Renal pelvis (tissue), 3 donors: Measurements from ENCODE around the gene GJC3. TPM values are rescaled to one million over a fixed set of nuclear protein-coding genes. Genes with fewer than 3 reads are reported as not detected.

Source experiments
- polyA plus RNA-seq, 3 donors: library from polyadenylated mRNA; unstranded; fragments of 120-200 nt; gene quantifications; one replicate each; pipeline ENCODE4 v1.2.1, GENCODE V29; 2013; ENCODE audit not compliant: insufficient read length in 3 of 3

GJC3 gene
- polyA plus RNA-seq, 3 donors = 0.86 to 1.7 (median 0.95) TPM

Other genes starting within 250 kb of the GJC3 start
- 1 to 10 TPM; 1.5 to 2.7 (median 2.2) TPM for gene CYP3A5, start 249.6 kb downstream of the GJC3 start, polyA plus RNA-seq
- under 1 TPM; 0.16 to 0.53 (median 0.43) TPM for gene CYP3A7, start 194.4 kb downstream of the GJC3 start, polyA plus RNA-seq
- under 1 TPM; 0.20 to 0.49 (median 0.36) TPM for gene CYP3A4, start 145.4 kb downstream of the GJC3 start, polyA plus RNA-seq
- gene CYP3A43, start 101.6 kb downstream of the GJC3 start, polyA plus RNA-seq = under 1 TPM; 0.14 to 0.95 (median 0.73) TPM
- gene OR2AE1, start 52.6 kb downstream of the GJC3 start, polyA plus RNA-seq = under 1 TPM in 1 of 3 donors, not detected in 2; 0.27 TPM
- gene TRIM4, start 10.1 kb downstream of the GJC3 start, polyA plus RNA-seq = 10 to 100 TPM; 30.1 to 39.5 (median 31.1) TPM
- gene AZGP1, start 46.4 kb upstream of the GJC3 start, polyA plus RNA-seq = 10 to 100 TPM; 62.6 to 70.1 (median 68.7) TPM
- 10 to 100 TPM; 42.4 to 68.8 (median 63.1) TPM for gene ZKSCAN1, start 86.0 kb upstream of the GJC3 start, polyA plus RNA-seq
- 10 to 100 TPM; 22.8 to 27.1 (median 23.3) TPM for gene ZSCAN21, start 120.2 kb upstream of the GJC3 start, polyA plus RNA-seq
- 10 to 100 TPM; 50.5 to 58.6 (median 57.8) TPM for gene ZNF3, start 152.1 kb upstream of the GJC3 start, polyA plus RNA-seq
- 100 to 1,000 TPM; 133 to 137 (median 135) TPM for gene COPS6, start 159.3 kb upstream of the GJC3 start, polyA plus RNA-seq
- gene MCM7, start 171.8 kb upstream of the GJC3 start, polyA plus RNA-seq = 100 to 1,000 TPM; 166 to 180 (median 170) TPM
- gene AP4M1, start 172.0 kb upstream of the GJC3 start, polyA plus RNA-seq = 10 to 100 TPM; 33.4 to 39.4 (median 39.0) TPM
- 10 to 100 TPM; 65.8 to 72.3 (median 69.2) TPM for gene TAF6, start 189.7 kb upstream of the GJC3 start, polyA plus RNA-seq
- 10 to 100 TPM; 39.3 to 43.0 (median 41.5) TPM for gene CNPY4, start 190.0 kb upstream of the GJC3 start, polyA plus RNA-seq
- gene MBLAC1, start 197.3 kb upstream of the GJC3 start, polyA plus RNA-seq = 1 to 10 TPM; 1.7 to 2.6 (median 2.0) TPM
- 100 to 1,000 TPM; 116 to 136 (median 129) TPM for gene LAMTOR4, start 219.3 kb upstream of the GJC3 start, polyA plus RNA-seq
- gene TRAPPC14, start 229.1 kb upstream of the GJC3 start, polyA plus RNA-seq = 10 to 100 TPM; 21.0 to 27.1 (median 24.7) TPM
- 1 to 10 TPM; 5.8 to 6.0 (median 5.9) TPM for gene GAL3ST4, start 239.0 kb upstream of the GJC3 start, polyA plus RNA-seq
- gene GPC2, start 247.8 kb upstream of the GJC3 start, polyA plus RNA-seq = 10 to 100 TPM; 13.6 to 16.6 (median 14.0) TPM
- gene STAG3, start 248.3 kb upstream of the GJC3 start, polyA plus RNA-seq = 10 to 100 TPM; 10.2 to 33.4 (median 30.1) TPM